Lower leg skin (tissue), 3 donors: ENCODE results near the gene MPZL3.

ENCODE experiments used
- CTCF ChIP-seq, 3 donors: fragments of 450-650 bp; IDR thresholded peaks; one replicate each; pipeline ENCODE4 v1.5.1; 2016; ENCODE audit warnings: antibody characterized with exemption in 3 of 3, mild to moderate bottlenecking in 3 of 3, moderate library complexity in 2 of 3
- POLR2A ChIP-seq, 2 donors: fragments of 450-650 bp; IDR thresholded peaks; one replicate each; pipeline ENCODE4 v1.6.1; 2016 to 2017; ENCODE audit warnings: antibody characterized with exemption in 2 of 2, mild to moderate bottlenecking in 1 of 2, moderate library complexity in 1 of 2

GRCh38 chr11:118241764-118242098 is 10.4 kb downstream of the MPZL3 start:
- TF ChIP-seq POLR2A (IDR thresholded peaks at IDR 0.05) (no peak), CTCF (IDR thresholded peaks at IDR 0.05) (no peak)
